SU-DHL-6 (cell line): Measurements from ENCODE around the gene NCKIPSD.

Source experiments
- CTCF ChIP-seq: fragments of 200-600 bp; sonication (generic); IDR thresholded peaks from one replicate; pipeline ENCODE4 v1.5.1; 2017; ENCODE audit warnings: antibody characterized with exemption, mild to moderate bottlenecking, low read length, moderate library complexity; ENCODE audit not compliant: insufficient read depth, poor library complexity, severe bottlenecking
- EZH2phosphoT487 ChIP-seq: fragments of 200-600 bp; sonication (generic), shearing (Covaris generic); conservative IDR thresholded peaks from 2 replicates; pipeline ENCODE4 v1.6.1; 2018; ENCODE audit warnings: mild to moderate bottlenecking, antibody characterized with exemption, low read length, moderate library complexity, mixed read lengths

DNA sequence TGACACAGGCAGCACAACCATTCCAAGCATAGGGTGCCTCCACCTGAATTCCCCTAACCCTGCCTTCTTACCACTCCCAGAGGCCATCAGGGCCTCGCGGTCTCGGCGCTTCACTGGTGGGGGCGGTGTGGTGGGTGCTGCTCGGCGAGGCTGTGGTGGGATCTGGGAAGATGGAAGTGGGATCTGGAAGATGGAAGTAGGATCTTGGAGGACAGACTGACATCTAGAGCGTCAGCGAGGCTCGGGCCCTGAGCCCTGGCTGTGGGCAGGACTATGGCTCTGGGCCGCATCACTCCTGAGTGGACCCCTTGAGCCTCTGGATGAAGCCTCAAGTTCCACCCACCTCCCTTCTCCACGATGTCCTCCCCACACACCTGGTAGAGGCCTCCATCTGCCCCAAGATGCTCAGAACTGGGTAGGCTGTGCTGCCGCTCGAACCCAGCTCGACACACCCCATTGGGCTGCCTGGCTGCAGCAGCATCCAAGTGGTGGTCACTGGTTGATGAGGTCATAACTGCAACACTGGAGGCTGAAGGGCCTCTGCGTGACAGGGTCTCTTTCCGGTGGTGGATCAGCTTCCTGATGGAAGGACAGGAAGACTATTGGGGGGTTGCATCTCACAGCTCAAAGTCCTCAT, 3.6 kb downstream of the NCKIPSD start:
- TF ChIP-seq CTCF: no peak
- TF ChIP-seq EZH2phosphoT487: no peak
